GM18873 (cell line): Measurements from ENCODE around the gene AP1G1.

Experiments
- ATAC-seq: cut with Tn5 transposase; IDR thresholded peaks from one replicate; pipeline ENCODE4 v1.9.1; 2021; ENCODE audit warnings: mild to moderate bottlenecking, moderate library complexity, moderate number of reproducible peaks; ENCODE audit not compliant: unreplicated experiment, low FRiP score

The AP1G1 gene

DNA sequence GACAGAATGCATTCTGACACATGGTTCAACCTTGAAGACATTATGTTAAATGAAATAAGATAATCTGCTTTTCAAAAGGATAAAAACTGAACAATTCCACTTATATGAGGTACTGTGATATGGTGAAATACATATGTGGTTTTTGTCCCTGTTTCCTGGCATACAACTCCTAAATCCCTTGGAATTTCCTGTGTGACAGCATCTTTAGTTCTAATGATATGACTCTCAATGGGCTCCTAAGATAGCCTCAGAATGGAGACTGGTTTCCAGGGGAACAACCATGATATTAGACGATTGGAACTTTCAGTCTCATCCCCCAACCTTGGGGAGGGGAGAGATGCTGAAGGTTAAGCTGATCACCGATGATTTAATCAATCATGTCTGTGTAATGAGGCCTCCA, 46.4 kb downstream of the AP1G1 start:
- no peak for ATAC-seq

DNA sequence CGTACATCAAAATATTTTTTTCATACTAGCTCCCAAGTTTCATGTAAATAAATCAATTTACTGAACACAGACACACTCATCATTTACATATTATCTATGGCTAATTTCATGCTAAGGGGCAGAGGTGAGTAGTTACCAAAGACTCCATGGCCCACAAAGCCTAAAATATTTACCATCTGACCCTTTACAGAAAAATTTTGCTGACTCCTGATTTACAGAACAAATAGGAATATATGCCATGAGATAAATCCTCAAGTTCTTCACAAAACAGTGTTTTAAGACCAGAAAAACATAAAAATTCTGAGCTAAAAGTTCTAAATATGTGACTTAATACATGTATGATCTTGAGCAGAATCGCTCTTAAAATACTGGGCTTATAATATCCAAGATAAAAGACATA, 47.5 kb downstream of the AP1G1 start:
- no peak for ATAC-seq

DNA sequence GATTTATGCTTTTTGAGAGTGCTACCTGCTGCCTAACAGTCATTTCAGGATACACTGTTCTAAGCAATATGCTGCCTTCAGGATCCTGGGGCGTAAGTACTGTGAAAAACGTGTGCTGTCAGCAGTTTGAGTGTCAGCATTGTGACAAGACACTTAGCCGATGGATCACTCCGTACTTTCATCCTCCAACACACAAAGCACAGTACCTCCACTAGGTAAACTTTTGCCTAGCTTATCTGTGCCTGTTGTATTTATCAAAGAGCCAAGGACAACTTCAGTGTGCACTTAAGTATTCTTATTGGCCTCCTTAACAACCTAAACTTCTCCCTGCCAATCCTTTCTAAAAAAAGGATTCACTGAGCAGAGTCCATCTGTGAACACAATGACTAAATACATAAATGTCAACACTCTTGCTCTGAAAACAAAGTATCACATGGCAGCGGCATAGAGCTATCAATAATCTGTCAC, 50.3 kb downstream of the AP1G1 start:
- no peak for ATAC-seq

GRCh38 chr16:71754652-71755051, 54.0 kb downstream of the AP1G1 start:
- no peak for ATAC-seq

DNA sequence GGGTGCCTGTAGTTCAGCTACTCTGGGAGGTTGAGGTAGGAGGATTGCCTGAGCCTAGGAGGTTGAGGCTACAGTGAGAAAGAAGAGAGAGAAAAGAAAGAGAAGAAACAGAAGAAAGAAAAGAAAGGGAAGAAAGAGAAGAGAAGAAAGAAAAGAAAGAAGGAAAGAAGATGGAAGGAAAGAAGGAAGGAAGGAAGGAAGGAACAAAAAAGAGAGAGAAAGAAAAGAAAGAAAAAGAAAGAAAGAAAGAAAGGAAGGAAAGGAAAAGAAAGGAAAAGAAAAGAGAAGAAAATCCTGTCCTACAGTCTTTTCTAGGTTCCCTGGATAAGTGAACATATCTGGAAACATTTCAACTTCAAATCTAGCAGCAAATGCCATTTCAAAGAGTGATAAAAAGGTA, 54.5 kb downstream of the AP1G1 start:
- ATAC-seq = no peak

DNA sequence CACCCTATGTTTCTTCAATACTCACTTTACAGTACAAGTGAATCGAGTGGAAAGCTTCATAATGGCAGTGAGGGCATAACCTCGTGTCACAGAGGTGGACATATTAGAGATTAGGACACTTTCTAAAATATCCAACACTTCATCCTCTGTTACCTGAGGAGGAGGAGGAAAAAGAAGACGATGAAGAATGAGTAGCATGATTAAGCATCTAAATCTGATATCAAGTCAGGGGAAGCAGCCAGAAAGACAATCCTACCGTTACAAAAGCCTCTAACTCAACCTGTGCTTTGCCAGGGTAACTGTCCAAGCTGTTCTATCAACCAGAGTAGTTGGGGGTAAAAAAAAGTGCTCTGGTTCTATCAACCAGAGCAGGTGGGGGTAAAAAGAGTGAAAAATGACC, 60.4 kb downstream of the AP1G1 start:
- no peak for ATAC-seq

DNA sequence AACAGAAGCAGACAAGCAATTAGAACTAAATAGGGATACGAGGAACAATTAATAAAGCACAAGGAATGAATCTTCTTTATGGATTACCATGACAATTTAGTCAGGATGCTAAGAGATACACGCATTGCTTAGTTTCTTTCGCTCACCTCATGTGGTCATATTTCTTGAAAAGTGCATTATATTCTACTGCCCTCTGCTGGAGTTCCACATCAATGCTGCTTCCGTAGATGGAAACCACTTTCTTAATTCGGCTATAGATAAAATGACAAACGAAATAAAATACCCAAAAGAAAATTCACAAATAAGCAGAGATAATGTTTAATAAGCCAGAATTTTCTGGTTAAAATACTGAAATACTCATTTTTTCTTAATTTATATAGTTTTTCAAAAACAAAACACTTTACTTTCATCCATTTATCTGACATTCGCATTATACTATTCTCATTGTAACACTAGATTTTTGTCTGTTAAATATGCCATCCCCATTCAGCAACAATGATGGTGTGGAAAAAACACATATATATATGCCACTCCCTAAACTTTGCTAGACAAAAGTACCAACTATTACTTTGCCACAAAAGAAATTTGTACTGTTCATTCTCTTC, 62.1 kb downstream of the AP1G1 start:
- no peak for ATAC-seq

- no peak for ATAC-seq
These were observed 69.8 kb downstream of the AP1G1 start for GRCh38 chr16:71738855-71739254.

DNA sequence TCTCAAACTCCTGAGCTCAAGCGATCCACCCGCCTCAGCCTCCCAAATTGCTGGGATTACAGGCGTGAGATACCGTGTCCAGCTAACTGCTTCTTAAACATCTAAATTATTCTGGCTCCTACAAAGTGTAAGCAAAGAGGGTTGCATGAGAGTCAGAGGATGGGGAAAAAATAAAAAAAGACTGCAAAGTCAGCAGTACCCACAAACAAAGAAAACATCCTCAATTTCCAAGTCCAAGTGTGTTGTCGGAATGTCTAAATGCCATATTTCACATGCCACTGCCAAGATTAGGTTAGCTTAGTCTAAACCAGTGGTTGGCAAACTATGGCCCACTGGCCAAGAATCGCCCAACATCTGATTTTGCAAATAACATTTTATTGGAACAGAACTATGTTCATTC, 71.1 kb downstream of the AP1G1 start:
- ATAC-seq = no peak

GRCh38 chr16:71734511-71734910, 74.1 kb downstream of the AP1G1 start:
- no peak for ATAC-seq

- no peak for ATAC-seq
These were observed 76.0 kb downstream of the AP1G1 start for GRCh38 chr16:71732587-71732986.

DNA sequence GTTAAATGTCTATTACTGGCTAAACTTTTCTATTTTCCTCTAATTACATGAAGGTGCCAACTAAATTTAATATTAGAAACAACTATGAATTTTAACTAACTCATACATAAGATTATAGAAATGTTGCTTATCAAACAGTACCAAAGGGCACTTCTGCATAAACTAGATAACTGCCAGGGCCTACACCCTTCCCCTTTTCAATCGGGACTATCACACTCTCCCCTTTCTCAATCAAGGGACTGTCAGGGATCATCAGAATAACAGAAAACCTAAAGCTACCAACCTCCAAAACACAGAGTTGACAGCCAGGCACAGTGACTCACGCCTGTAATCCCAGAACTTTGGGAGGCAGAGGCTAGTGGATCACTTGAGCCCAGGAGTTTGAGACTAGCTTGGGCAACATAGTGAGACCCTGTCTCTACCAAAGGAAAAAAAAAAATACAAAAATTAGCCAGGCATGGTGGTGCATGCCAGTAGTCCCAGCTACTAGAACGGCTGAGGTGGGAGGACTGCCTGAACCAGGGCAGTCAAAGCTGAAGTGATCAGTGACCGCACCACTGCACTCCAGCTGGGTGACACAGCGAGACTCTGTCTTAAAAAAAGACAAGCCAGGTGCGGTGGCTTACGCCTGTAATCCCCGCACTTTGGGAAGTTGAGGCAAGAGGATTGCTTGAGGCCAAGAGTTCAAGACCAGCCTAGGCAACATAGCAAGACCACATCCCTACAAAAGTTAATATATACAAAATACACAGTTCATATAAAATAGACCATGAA, 80.9 kb downstream of the AP1G1 start:
- ATAC-seq = no peak

GRCh38 chr16:71726476-71727315, 81.9 kb downstream of the AP1G1 start:
- ATAC-seq = no peak

DNA sequence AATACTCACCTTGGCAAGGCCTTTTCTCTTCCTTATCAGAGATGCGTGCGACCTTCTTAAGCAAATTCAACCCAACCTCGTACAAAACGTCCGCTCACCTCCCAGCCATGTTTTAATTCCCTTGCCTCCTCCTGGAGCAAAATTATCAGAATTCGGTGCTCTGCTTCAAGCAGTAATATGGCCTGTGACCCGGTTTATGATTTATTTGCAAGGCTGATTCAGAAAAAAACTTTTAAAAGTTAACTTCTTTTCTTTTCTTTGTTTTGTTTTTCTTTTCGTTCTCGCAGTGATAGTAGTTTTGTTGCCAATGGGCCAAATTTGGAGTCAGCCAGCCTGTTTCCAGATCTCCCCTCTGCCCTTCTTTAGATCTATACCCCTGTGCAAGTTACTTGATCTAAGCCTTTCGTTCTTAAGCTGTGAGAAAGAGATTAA, 84.3 kb downstream of the AP1G1 start, which contains the start of gene PHLPP2:
PHLPP2 (minus strand) TSS at position 382 of the 432 bp plus-strand sequence. CDS start 9,906 bp downstream, outside the sequence.
- no peak for ATAC-seq

DNA sequence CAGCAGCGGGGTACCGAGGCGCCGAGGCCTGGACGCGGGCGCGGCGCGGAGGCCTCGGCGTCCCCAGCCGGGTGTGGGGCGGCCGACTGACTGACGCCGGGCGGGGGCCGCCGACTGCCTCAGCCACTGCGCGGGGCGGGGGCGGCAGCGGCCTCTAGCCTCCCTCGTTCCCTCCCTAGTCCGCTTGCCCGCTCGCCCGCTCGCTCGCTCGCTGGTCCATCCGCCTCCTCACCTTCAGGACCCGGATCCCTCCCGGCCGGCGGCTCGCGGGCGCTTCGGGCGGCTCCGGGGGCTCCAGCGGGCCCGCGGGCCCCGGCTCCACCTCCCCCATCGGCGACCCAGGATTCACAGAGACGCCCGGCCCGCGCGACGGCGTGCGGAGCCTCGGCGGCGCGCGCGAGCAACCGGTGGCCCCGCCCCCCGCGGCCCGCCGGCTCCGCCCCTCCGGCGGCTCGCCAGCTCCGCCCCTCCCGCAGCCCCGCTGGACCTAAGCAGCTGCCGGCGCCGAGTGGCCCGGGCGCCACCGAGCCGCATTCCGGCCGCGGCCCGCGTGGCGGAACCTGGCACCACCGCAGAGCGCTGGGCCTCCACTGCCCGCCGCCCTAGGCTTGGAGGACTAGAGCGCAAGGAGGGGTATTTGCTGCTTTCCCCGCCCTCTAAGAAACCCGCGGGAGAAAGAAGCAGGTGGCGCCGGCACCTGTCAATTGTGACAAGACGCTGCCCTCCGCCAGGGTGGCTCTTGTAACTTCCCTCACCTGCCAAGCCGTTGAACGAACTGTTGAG, 84.9 kb downstream of the AP1G1 start:
- peak; percentile 51 for ATAC-seq

- peak; percentile 29 for ATAC-seq
These were observed 85.7 kb downstream of the AP1G1 start for GRCh38 chr16:71722801-71723536.

DNA sequence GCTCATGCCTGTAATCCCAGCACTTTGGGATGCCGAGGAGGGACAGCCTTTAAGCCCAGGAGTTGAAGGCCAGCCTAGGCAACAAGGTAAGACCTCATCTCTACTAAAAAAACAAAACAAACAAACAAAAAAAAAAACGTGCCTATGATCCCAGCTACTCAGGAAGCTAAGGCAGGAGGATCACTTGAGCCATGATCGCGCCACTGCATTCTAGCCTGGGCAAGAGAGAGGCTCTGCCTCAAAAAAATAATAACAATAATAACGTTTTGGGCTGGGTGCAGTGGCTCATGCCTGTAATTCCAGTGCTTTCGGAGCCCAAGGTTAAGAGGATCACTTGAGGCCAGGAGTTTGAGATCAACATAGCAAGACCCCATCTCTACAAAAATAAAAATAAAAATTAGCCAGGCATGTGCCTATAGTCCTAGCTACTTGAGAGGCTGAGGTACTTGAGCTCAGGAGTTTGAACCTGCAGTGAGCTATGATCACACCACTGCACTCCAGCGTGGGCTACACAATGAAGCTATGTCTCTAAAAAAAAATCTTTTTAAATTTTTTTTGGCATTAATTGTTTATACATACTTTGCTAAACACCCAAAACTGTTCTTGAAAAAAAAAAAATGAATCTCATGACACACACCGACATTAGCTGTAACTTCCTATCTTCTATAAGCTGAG, 87.4 kb downstream of the AP1G1 start:
- ATAC-seq = no peak

DNA sequence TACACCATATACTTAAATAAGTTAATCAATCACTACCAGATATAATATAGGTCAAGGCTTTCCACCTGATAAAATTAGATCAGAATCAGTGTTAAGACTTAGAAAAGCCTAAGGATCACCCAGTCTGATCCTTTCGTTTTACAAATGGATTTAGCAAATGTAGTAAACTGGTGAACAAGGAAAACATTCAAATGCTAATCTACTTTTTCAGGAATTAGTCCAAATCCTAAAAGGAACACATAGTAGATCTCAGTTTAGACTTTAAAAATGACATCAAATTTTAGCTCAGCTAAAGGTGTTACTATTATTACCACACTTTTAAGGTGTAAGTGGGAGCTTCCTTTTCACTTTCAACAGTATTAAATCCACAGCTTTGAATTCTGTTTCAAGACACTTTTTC, 96.1 kb downstream of the AP1G1 start:
- no peak for ATAC-seq

- no peak for ATAC-seq
These were observed 96.8 kb downstream of the AP1G1 start for GRCh38 chr16:71711789-71712188.
